Chondrocyte (in vitro differentiated cells): ENCODE measurements around the gene HLA-DRB5. TPM values are rescaled to one million over a fixed set of nuclear protein-coding genes. Genes with fewer than 3 reads are reported as not detected.

Experiments used
- DNase-seq: peaks from one replicate; pipeline ENCODE4 v3.0.0; 2021; ENCODE audit warnings: mixed read lengths, low spot score
- H3K27ac Mint-ChIP-seq: one replicate; pipeline ENCODE4 v1.8.0; 2021; ENCODE audit warnings: mild to moderate bottlenecking, moderate library complexity, mixed read lengths; ENCODE audit not compliant: unreplicated experiment
- H3K27me3 Mint-ChIP-seq: 2 replicates; pipeline ENCODE4 v1.8.0; 2021; ENCODE audit warnings: low read depth, mixed read lengths
- H3K36me3 Mint-ChIP-seq: 2 replicates; pipeline ENCODE4 v1.8.0; 2021; ENCODE audit warnings: low read depth, mixed read lengths
- H3K4me1 Mint-ChIP-seq: 2 replicates; pipeline ENCODE4 v1.8.0; 2021; ENCODE audit warnings: low read depth, mild to moderate bottlenecking, mixed read lengths
- H3K4me3 Mint-ChIP-seq: one replicate; pipeline ENCODE4 v1.8.0; 2021; ENCODE audit warnings: mild to moderate bottlenecking, moderate library complexity, mixed read lengths; ENCODE audit not compliant: unreplicated experiment
- H3K9me3 Mint-ChIP-seq: 2 replicates; pipeline ENCODE4 v1.8.0; 2021; ENCODE audit warnings: low read depth, mixed read lengths
- total RNA-seq: library from RNA; stranded (reverse); gene quantifications from 3 replicates; pipeline ENCODE4 v1.2.1, GENCODE V29; 2021
- TF ChIP-seq, protein P1 (sequence below): fragments of 200-600 bp; sonication (generic); IDR thresholded peaks from 2 replicates; pipeline ENCODE4 v1.5.0; 2021; ENCODE audit warnings: antibody characterized with exemption, mild to moderate bottlenecking, moderate library complexity

The HLA-DRB5 gene
- total RNA-seq, 1 donor from 2014 or later = not detected

DNA sequence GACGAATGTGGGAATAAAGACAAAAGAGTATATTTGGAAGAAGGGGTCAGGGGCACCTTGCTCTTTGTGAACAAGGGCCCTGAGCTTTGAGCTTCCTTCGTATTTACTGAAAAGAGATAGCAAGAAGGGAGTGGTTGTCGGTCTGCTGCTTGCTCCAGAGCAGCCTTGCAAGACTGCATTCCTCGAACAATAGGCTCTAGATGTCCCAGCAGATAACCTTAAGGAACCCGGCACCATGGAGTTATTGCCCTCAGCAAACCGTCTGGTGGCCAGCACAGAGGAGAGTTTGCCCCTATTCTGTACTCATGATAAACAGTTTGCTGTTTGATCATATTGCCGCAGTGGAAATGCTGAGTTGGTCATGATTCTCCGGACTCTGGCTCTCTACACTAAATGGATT, 36.9 kb upstream of the HLA-DRB5 start:
- Mint-ChIP-seq H3K4me1 (no peaks in the 10 kb centered on the region), H3K36me3 (no peaks in the 10 kb centered on the region), H3K4me3 (no peak overlapping the region), H3K27ac (no peak overlapping the region), H3K27me3 (peaks cover 23% of the 10 kb centered on the region), H3K9me3 (no peaks in the 10 kb centered on the region)
- DNase-seq = no peak
- TF ChIP-seq, protein P1, sequence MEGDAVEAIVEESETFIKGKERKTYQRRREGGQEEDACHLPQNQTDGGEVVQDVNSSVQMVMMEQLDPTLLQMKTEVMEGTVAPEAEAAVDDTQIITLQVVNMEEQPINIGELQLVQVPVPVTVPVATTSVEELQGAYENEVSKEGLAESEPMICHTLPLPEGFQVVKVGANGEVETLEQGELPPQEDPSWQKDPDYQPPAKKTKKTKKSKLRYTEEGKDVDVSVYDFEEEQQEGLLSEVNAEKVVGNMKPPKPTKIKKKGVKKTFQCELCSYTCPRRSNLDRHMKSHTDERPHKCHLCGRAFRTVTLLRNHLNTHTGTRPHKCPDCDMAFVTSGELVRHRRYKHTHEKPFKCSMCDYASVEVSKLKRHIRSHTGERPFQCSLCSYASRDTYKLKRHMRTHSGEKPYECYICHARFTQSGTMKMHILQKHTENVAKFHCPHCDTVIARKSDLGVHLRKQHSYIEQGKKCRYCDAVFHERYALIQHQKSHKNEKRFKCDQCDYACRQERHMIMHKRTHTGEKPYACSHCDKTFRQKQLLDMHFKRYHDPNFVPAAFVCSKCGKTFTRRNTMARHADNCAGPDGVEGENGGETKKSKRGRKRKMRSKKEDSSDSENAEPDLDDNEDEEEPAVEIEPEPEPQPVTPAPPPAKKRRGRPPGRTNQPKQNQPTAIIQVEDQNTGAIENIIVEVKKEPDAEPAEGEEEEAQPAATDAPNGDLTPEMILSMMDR = no peak

DNA sequence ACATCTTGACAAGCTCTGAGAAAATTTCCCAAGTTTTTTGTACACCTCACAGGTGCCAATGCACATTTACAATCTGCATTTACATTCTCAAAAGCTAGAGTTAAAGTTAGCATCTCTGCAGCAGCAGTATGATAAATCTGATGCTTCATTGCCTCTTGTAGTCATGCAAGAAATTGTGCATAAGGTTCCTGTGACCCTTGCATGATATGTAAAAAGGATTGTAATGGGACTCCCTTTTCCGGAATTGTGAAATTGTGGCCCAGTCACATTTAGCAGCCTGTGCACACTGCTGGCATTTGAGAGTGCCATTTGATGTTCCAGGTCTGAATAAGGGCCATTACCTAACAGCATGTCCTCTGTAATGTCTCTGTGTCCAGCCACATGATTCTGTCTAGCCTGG, 35.4 kb upstream of the HLA-DRB5 start:
- H3K27ac Mint-ChIP-seq = no peak overlapping the region
- DNase-seq = no peak
- H3K27me3 Mint-ChIP-seq = peaks cover 20% of the 10 kb centered on the region
- TF ChIP-seq, protein P1 = no peak
- H3K4me1 Mint-ChIP-seq = no peaks in the 10 kb centered on the region
- H3K9me3 Mint-ChIP-seq = no peaks in the 10 kb centered on the region
- H3K4me3 Mint-ChIP-seq = no peak overlapping the region
- H3K36me3 Mint-ChIP-seq = no peaks in the 10 kb centered on the region

DNA sequence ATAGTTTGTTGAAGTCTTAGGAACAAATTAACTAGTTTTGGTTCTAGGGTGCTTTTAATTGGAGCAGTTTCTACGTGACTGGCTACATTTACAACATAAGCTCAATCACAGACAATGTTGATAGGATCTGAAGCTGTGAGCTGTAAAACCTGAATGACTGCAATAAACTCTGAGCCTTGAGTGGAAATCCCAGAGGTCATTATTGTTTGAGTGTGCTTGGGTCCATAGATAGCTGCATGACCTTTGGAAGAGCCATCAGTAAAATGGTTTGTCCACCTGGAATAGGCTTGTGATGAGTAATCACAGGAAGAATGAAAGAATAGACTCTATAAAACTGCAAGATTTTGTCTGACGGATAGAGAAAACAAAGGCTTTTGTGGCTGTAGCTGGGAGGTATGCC, 32.9 kb upstream of the HLA-DRB5 start:
- no peak overlapping the region for H3K27ac Mint-ChIP-seq
- H3K4me1 Mint-ChIP-seq = no peaks in the 10 kb centered on the region
- TF ChIP-seq, protein P1 = no peak
- DNase-seq = no peak
- H3K9me3 Mint-ChIP-seq = no peaks in the 10 kb centered on the region
- no peaks in the 10 kb centered on the region for H3K36me3 Mint-ChIP-seq
- H3K27me3 Mint-ChIP-seq = peaks cover 13% of the 10 kb centered on the region
- H3K4me3 Mint-ChIP-seq = no peak overlapping the region

DNA sequence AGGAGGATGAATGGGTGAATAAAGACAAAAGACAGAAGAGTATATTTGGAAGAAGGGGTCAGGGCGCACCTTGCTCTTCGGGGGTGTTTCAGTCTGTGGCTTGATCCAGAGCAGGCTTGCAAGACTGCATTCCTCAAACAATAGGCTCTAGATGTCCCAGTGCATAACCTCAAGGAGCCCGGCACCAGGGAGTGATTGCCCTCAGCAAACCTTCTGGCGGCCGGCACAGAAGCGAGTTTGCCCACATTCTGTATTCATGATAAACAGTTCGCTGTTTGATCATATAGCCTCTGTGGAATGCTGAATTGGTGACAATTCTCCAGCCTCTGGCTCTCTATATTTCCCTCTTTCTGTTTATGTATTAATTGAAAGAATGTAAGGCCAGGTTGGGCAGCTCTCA, 29.7 kb upstream of the HLA-DRB5 start:
- no peak overlapping the region for H3K4me3 Mint-ChIP-seq
- DNase-seq = no peak
- H3K36me3 Mint-ChIP-seq = no peaks in the 10 kb centered on the region
- TF ChIP-seq, protein P1 = no peak
- H3K4me1 Mint-ChIP-seq = no peaks in the 10 kb centered on the region
- no peak overlapping the region for H3K27ac Mint-ChIP-seq
- H3K27me3 Mint-ChIP-seq = peaks cover 19% of the 10 kb centered on the region
- H3K9me3 Mint-ChIP-seq = no peaks in the 10 kb centered on the region

DNA sequence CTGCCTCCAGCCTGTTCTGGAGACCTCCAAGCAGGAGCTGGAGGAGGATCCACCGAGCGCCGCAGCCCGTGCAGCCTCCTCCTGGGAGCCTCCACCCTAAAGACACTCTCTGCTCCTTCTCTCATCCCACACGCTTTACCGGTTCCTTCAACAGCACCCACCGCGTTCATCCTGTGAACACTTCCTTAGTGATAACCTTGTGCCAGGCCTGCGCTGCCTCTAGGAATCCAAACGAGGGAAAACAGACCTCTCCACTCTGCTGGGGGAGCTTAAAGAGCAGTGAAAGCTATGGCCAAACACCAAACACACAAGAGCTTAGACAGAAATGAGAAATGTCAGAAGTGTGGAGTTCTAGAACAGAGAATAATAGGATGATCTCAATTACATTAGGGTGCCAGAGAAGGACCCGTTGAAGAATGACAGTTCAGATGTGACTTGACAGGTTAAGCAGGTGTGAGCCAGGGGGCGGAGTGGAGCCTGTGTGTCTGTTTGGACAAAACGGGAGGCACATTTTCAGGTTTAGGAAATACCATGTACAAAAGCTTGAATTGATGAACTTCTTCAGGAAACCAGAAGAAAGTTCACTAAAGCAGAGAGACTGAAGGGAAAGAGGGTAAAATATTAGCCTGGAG, 28.5 kb upstream of the HLA-DRB5 start:
- Mint-ChIP-seq H3K27ac (no peak overlapping the region), H3K27me3 (peaks cover 22% of the 10 kb centered on the region), H3K4me3 (no peak overlapping the region), H3K9me3 (no peaks in the 10 kb centered on the region), H3K4me1 (no peaks in the 10 kb centered on the region), H3K36me3 (no peaks in the 10 kb centered on the region)
- DNase-seq = no peak
- TF ChIP-seq, protein P1 = no peak
